Activated naive CD4-positive, alpha-beta T cell treated with anti-CD3 and anti-CD28 coated beads, Interleukin-2, amount 10 ng/mL, durations not matched to agents 7 days and 5 days (primary cell): ENCODE measurements around the gene SLC25A46.
A peak's percentile ranks its signal among the peaks of the same experiment; 100 is the strongest.
"Not testable (repeated sequence)": the region's sequence is repeated elsewhere in the genome, so short reads cannot be mapped to it uniquely, and the experiment has no call there.

Experiments
- CTCF ChIA-PET: fragments of 350-600 bp; sonication (Branson Sonifier 250); formaldehyde crosslinking; loops from one replicate; lab custom pipeline; 2021; ENCODE audit warnings: antibody characterized with exemption; lab: Charles Lee
- DNase-seq: peaks from one replicate; pipeline ENCODE4 v3.0.0-alpha.2; 2020
- H3K27ac Mint-ChIP-seq: one replicate; pipeline ENCODE4 v1.8.0; 2021; ENCODE audit warnings: mild to moderate bottlenecking, moderate library complexity, mixed read lengths
- H3K27me3 Mint-ChIP-seq: one replicate; pipeline ENCODE4 v1.8.0; 2021; ENCODE audit warnings: mild to moderate bottlenecking, mixed read lengths
- H3K36me3 Mint-ChIP-seq: one replicate; pipeline ENCODE4 v1.8.0; 2021; ENCODE audit warnings: mixed read lengths
- H3K4me1 Mint-ChIP-seq: one replicate; pipeline ENCODE4 v1.8.0; 2021; ENCODE audit warnings: mixed read lengths
- H3K4me3 Mint-ChIP-seq: one replicate; pipeline ENCODE4 v1.8.0; 2021; ENCODE audit warnings: mild to moderate bottlenecking, moderate library complexity, mixed read lengths
- H3K9me3 Mint-ChIP-seq: one replicate; pipeline ENCODE4 v1.8.0; 2021; ENCODE audit warnings: mixed read lengths

SLC25A46 gene

DNA sequence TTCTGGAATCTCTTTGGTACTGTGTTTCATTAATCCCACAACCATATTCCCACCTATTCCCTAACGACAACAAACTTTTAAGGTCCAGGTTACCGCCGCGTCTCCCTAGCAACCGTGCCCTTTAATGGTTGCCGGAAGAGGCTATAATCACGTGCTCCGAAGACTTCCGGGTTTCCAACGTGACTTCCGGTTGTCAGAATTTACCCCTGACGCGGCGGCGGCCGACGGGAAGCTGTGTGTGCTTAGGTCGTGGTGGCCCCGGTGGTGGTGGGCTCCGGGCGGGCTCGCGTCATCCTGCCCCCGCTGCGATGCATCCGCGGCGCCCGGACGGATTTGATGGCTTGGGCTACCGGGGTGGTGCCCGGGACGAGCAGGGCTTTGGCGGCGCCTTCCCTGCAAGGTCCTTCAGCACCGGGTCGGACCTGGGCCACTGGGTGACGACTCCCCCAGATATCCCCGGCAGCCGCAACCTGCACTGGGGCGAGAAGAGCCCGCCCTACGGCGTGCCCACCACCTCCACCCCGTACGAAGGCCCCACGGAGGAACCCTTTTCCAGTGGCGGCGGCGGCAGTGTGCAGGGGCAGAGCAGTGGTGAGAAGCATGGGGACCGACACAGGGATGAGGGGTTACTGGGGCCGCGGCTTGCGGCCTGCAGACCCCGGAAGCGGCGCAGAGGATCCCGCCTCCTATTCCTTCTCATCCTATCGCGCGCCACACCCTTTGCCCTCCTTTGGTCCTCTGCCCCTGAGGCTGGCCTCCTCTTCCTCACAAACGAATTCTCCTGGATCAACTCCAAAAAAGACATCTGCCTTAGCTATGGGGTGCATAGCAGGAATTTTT, at the start of gene SLC25A46:
TSS of gene SLC25A46 (plus strand) at position 196 of the 840 bp plus-strand sequence. CDS start at position 309, 113 bp downstream.
- CTCF ChIA-PET, result interaction anchor here (1.0 to 1.3 kb wide), 3 partner anchors 10 to 18 kb away, joined by 4 to 6 read pairs (median 4); no protein-coding TSS in a partner anchor
- H3K36me3 Mint-ChIP-seq, result peaks cover 6% of the 10 kb centered on the region
- peaks cover 37% of the 10 kb centered on the region for H3K4me1 Mint-ChIP-seq
- no peaks in the 10 kb centered on the region for H3K9me3 Mint-ChIP-seq
- H3K27ac Mint-ChIP-seq, result peak within 1 kb of the TSS; percentile 89
- peak; percentile 93 for DNase-seq
- peak within 1 kb of the TSS; percentile 84 for H3K4me3 Mint-ChIP-seq
- H3K27me3 Mint-ChIP-seq, result peaks cover 5% of the 10 kb centered on the region

DNA sequence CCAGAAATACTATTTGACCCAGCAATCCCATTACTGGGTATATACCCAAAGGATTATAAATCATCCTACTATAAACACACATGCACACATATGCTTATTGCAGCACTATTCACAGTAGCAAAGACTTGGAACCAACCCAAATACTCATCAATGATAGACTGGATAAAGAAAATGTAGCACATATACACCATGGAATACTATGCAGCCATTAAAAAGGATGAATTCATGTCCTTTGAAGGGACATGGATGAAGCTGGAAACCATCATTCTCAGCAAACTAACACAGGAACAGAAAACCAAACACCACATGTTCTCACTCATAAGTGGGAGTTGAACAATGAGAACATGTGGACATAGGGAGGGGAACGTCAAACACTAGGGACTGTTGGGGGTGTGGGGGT, 48.2 kb upstream of the SLC25A46 start:
- H3K4me3 Mint-ChIP-seq, H3K27ac Mint-ChIP-seq, H3K27me3 Mint-ChIP-seq, H3K36me3 Mint-ChIP-seq, CTCF ChIA-PET, DNase-seq, H3K9me3 Mint-ChIP-seq: not testable (repeated sequence)
- H3K4me1 Mint-ChIP-seq, result peaks cover 15% of the 10 kb centered on the region

DNA sequence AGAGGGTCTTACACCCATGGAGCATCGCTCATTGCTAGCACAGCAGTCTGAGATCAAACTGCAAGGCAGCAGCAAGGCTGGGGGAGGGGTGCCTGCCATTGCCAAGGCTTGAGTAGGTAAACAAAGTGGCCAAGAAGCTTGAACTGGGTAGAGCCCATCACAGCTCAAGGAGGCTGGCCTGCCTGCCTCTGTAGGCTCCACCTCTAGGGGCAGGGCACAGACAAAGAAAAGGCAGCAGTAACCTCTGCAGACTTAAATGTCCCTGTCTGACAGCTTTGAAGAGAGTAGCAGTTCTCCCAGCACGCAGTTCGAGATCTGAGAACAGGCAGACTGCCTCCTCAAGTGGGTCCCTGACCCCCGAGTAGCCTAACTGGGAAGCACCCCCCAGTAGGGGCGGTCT, 46.1 kb upstream of the SLC25A46 start:
- H3K27me3 Mint-ChIP-seq, H3K36me3 Mint-ChIP-seq, CTCF ChIA-PET, H3K4me1 Mint-ChIP-seq, H3K9me3 Mint-ChIP-seq, H3K4me3 Mint-ChIP-seq, H3K27ac Mint-ChIP-seq, DNase-seq: not testable (repeated sequence)

DNA sequence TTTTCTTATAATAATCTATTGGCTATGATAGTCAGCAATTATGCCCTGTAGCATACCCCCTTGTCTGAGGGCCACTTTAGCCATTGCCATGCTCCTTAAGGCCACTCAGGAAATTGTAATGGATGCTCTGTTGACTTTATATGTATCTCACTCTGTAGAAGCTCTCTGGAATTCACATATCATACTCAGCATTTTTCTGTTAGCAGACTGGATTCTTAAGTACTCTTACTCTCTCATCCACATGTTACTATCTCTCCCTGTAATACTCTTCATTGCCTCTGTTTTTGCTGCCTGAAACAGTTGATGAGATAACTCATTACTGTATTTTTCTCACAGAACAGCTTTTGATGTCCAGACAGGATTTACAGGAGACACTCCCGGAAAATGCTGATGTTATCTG, 36.5 kb upstream of the SLC25A46 start:
- Mint-ChIP-seq H3K27me3 (no peaks in the 10 kb centered on the region), H3K4me3 (no peak overlapping the region), H3K36me3 (no peaks in the 10 kb centered on the region), H3K4me1 (no peaks in the 10 kb centered on the region), H3K9me3 (no peaks in the 10 kb centered on the region), H3K27ac (no peak overlapping the region)
- CTCF ChIA-PET, result no interaction called here
- DNase-seq, result no peak

DNA sequence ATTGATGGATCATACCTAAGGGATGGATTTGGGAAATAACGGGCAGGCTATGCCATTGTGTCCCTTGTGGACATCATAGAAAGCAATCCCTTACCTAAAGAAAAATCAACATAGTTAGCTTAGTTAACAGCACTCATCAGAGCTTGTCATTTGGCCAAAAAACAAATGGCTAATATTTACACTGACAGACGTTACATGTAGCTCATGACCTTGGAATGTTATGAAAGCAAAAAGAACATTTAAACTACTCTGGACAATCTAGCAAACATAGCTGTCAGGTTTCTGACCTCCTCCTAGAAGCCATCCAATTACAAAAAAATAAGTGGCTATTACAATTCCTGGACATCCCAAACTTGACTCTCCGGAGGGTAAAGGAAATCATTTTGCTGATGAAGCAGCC, 36.1 kb upstream of the SLC25A46 start:
- CTCF ChIA-PET, result no interaction called here
- no peaks in the 10 kb centered on the region for H3K4me1 Mint-ChIP-seq
- H3K9me3 Mint-ChIP-seq, result no peaks in the 10 kb centered on the region
- no peak overlapping the region for H3K27ac Mint-ChIP-seq
- no peaks in the 10 kb centered on the region for H3K36me3 Mint-ChIP-seq
- no peaks in the 10 kb centered on the region for H3K27me3 Mint-ChIP-seq
- H3K4me3 Mint-ChIP-seq, result no peak overlapping the region
- DNase-seq, result no peak

DNA sequence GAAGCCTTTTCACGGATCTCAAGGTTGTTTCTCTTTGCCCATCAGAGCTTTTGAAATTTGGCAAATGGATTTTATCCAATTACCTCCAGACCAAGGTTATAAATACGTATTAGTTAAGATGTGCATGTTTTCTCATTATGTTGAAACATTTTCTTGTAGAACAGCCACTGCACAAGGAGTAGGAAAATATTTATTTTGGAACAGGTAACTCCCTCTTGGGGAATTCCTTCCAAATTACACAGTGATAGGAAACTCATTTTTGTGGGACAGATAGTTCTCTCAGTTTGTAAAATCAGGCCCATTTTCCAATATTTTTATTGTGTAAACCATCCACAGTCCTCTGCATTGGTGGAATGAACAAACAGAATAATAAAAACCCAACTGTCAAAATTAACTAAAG, 35.3 kb upstream of the SLC25A46 start:
- no peak for DNase-seq
- H3K4me1 Mint-ChIP-seq, result no peaks in the 10 kb centered on the region
- H3K27ac Mint-ChIP-seq, result no peak overlapping the region
- no peaks in the 10 kb centered on the region for H3K36me3 Mint-ChIP-seq
- no peak overlapping the region for H3K4me3 Mint-ChIP-seq
- H3K27me3 Mint-ChIP-seq, result no peaks in the 10 kb centered on the region
- H3K9me3 Mint-ChIP-seq, result no peaks in the 10 kb centered on the region
- CTCF ChIA-PET, result no interaction called here

DNA sequence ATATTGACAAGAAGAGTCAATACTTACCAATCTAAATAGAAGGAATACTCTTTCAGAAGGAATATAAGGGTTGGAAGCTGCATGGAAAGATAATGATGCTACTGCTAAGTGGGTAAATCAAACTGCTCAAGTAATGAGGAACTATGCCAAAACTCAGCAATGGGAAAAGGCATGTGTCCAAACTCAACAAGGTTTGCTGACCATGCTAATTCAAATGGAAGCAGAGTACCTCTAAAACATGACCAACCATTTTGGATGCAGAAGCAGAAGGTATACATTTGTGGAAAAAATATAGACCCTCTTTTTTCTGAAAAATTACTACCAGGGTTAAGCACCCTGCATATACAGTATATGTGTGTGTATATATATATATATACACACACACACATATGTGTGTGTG, 33.5 kb upstream of the SLC25A46 start:
- Mint-ChIP-seq H3K27me3 (no peaks in the 10 kb centered on the region), H3K27ac (no peak overlapping the region), H3K9me3 (no peaks in the 10 kb centered on the region), H3K4me1 (no peaks in the 10 kb centered on the region), H3K4me3 (no peak overlapping the region), H3K36me3 (no peaks in the 10 kb centered on the region)
- DNase-seq, result no peak
- CTCF ChIA-PET, result no interaction called here

DNA sequence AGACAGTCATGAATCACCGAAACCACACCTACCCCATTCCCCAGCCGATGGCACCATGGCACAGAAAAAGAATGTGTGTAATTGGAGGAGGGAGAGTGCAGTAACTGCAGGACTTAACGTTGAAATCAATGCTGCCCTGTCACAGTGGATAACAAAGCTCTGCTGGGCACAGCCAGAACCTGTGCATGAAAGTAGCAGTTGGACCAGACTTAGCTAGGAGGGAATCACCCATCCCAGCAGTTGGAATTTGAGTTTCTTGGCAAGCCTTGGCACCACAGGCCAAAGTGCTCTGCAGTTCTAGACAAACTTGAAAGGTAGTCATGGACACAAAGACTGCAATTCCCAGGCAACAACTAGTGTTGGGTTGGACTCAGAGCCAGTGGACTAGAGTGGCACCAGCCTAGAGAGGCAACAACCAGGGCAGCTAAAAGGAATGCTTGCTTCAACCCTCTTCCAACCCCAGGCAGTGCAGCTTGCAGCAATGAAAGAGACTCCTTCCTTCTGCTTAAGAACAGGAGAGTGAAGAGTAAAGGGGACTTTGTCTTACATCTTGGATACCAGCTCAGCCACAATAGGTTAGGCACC, 31.5 kb upstream of the SLC25A46 start:
- H3K27ac Mint-ChIP-seq, result no peak overlapping the region
- no peaks in the 10 kb centered on the region for H3K27me3 Mint-ChIP-seq
- H3K4me1 Mint-ChIP-seq, result no peaks in the 10 kb centered on the region
- H3K4me3 Mint-ChIP-seq, result no peak overlapping the region
- CTCF ChIA-PET, result no interaction called here
- H3K36me3 Mint-ChIP-seq, result no peaks in the 10 kb centered on the region
- DNase-seq, result no peak
- H3K9me3 Mint-ChIP-seq, result no peaks in the 10 kb centered on the region

DNA sequence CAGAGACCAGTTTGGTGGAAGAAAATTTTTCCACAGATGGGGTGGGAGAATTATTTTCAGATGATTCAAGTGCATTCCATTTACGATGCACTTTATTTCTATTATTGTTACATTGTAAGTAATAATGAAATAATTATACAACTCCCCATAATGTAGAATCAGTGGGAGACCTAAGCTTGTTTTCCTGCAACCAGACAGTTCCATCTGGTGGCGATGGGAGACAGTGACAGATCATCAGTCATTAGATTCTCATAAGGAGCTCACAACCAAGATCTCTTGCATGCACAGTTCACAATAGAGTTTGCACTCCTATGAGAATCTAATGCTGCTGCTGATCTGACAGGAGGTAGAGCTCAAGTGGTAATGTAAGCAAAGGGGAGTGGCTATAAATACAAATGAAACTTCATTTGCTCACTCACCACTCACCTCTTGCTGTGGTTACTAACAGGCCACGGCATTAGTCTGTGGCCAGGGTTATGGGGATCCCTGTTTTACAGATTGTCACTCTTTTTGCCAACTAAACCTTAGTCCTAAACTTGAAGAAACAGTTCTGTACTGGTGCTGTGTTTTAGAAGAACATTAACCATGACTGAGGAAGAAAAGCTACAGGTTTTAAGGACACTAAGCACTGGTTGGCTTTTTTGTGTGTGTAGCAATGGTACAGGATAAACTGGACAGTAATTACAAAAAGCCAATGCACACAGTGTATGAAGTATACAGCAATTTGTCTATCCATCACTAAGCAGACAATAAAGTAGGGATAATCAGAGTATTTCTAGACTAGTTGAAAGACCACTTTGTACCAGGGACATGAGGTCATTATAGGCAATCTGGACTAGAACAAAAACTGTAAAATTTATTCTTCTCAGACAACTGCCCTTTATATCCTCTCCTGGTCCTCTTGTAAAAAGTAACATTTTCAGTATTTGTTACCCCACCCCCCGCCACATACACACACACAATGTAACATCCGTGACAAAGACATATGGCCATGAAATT, 22.3 kb upstream of the SLC25A46 start:
- Mint-ChIP-seq H3K27ac (no peak overlapping the region), H3K27me3 (no peaks in the 10 kb centered on the region), H3K4me1 (no peaks in the 10 kb centered on the region), H3K9me3 (no peaks in the 10 kb centered on the region), H3K4me3 (no peak overlapping the region), H3K36me3 (no peaks in the 10 kb centered on the region)
- CTCF ChIA-PET, result interaction anchor here (1.0 to 1.4 kb wide), 2 partner anchors 9 to 21 kb away, joined by 3 to 4 read pairs; partner anchors contain the start of gene TMEM232
- DNase-seq, result no peak

DNA sequence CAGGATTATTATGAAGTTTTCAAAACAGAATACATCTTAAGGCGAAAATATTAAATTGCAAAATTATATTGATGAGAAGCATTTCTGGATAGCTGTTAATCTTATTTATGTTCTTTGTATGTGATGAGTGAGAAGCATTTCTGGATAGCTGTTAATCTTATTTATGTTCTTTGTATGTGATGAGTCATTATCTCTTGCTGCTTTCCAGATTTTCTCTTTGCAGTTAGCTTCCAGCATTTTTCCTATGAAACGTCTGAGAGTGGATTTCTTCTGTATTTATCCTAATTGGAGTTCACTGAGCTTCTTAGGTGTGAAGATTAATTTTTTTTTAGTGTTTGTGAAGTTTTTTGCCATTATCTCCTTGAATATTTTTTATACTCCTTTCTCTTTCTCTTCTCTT, 20.5 kb upstream of the SLC25A46 start:
- CTCF ChIA-PET, result no interaction called here
- Mint-ChIP-seq H3K36me3 (no peaks in the 10 kb centered on the region), H3K4me1 (no peaks in the 10 kb centered on the region), H3K27me3 (no peaks in the 10 kb centered on the region), H3K9me3 (no peaks in the 10 kb centered on the region), H3K4me3 (no peak overlapping the region), H3K27ac (no peak overlapping the region)
- no peak for DNase-seq

DNA sequence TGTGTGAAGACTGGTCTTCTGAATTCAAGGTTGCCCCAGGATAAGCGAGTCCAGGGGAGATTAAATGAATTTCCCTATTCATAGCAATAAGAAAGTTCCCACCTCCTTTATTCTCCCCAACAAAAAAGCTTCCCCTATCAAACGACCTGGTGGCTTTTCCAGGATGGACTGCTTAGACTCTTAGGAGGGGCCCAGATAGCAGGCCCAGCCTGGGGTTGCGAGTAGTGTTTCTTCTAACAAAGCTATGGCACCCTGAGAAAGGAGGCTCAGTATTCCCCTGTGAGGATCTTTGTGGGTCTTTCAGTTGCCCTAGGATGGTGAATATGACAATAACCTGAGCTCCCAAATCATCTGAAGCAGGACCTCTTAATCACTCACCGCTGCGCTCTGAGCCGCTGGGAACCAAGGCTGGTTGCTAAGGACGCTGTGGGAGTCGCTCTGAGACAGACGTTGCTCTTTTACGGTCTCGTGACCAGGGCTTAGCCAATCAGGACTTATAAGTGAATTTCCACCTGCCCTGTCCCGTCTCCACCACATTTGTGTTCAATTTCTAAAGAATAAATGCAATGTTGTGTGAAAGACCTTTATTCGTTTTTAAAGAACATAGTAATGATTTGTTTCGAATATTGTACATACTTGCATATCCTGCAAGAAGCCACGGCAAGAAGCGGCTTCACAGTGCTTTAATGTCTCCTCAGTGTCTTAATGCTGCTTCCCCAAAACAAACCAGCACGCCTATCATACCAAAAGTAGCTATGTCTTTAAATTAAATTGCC, 12.4 kb upstream of the SLC25A46 start, which contains the start of gene TMEM232:
TSS of gene TMEM232 (minus strand) at position 423 of the 776 bp plus-strand sequence. CDS start 59,319 bp downstream, outside the sequence.
- Mint-ChIP-seq H3K4me1 (peaks cover 9% of the 10 kb centered on the region), H3K4me3 (peak within 1 kb of the TSS; percentile 85), H3K9me3 (no peaks in the 10 kb centered on the region), H3K27me3 (peaks cover 4% of the 10 kb centered on the region), H3K36me3 (no peaks in the 10 kb centered on the region), H3K27ac (peak within 1 kb of the TSS; percentile 84)
- CTCF ChIA-PET, result interaction anchor here (1.0 to 1.3 kb wide), 3 partner anchors 10 to 11 kb away, joined by 3 to 5 read pairs (median 4); no protein-coding TSS in a partner anchor
- peak; percentile 87 for DNase-seq

DNA sequence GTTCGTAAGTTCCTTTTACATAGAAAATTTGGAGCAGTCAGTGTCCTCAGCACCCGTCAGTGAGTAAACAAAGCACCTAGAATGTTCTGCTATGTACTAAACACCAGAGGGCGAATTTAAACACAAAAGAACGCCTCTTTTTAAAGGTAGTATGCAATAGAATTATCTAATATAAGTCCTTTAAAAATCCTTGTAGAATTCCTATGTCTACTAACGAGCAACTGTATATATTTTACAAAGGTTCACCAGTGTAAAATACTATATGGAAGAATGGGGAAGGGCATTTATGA, 11.8 kb upstream of the SLC25A46 start:
- CTCF ChIA-PET, result interaction anchor here (1.0 to 1.3 kb wide), 2 partner anchors 9 to 11 kb away, joined by 3 to 5 read pairs; no protein-coding TSS in a partner anchor
- peaks cover 9% of the 10 kb centered on the region for H3K4me1 Mint-ChIP-seq

DNA sequence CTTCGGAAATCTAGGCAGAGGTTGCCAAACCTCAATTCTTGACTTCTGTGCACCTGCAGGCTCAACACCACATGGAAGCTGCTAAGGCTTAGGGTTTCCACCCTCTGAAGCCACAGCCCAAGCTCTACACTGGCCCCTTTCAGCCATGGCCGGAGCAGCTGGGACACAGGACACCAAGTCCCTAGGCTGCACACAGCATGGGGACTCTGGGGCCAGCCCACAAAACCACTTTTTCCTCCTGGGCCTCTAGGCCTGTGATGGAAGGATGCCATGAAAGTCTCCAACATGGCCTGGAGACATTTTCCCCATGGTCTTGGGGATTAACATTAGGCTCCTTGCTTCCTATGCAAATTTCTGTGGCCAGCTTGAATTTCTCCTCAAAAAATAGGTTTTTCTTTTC, 7.3 kb upstream of the SLC25A46 start:
- H3K4me3 Mint-ChIP-seq, H3K27me3 Mint-ChIP-seq: not testable (repeated sequence)

More for the DNA sequence above, 11.8 kb upstream of the SLC25A46 start:
- peaks cover 5% of the 10 kb centered on the region for H3K27me3 Mint-ChIP-seq
- no peaks in the 10 kb centered on the region for H3K36me3 Mint-ChIP-seq
- no peaks in the 10 kb centered on the region for H3K9me3 Mint-ChIP-seq
- H3K27ac Mint-ChIP-seq, result peak overlapping the region; percentile 84
- peak overlapping the region; percentile 85 for H3K4me3 Mint-ChIP-seq
- DNase-seq, result no peak

More for the DNA sequence above, 7.3 kb upstream of the SLC25A46 start:
- DNase-seq, H3K27ac Mint-ChIP-seq, CTCF ChIA-PET, H3K4me1 Mint-ChIP-seq, H3K36me3 Mint-ChIP-seq, H3K9me3 Mint-ChIP-seq: not testable (repeated sequence)
